GM18861 (cell line): ENCODE data around the gene SLC6A6.
"Not testable (repeated sequence)": the region's sequence is repeated elsewhere in the genome, so short reads cannot be mapped to it uniquely, and the experiment has no call there.

ENCODE experiments used
- ATAC-seq: cut with Tn5 transposase; IDR thresholded peaks from one replicate; pipeline ENCODE4 v1.9.1; 2021; ENCODE audit not compliant: unreplicated experiment

The SLC6A6 gene

DNA sequence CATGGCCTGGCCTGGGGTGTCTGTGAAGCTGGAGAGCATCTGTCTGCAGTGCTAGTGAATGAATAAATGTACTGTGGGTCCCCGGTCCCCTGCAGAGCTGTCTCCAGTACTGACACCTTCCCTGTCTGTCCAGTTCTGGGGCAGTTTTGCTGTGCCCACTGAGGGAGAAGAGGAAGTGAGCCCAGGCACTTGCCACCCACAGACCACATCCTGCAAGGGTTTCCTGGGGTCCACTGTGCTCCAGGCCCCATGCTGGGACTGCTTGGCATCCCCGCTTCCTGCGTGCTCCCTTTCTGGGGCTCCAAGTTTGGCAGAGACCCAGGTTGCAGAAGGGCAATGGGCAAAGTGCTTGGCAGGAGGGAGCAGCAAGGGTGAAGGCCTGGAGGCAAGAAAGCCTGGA, 4.9 kb upstream of the SLC6A6 start:
- no peak for ATAC-seq

DNA sequence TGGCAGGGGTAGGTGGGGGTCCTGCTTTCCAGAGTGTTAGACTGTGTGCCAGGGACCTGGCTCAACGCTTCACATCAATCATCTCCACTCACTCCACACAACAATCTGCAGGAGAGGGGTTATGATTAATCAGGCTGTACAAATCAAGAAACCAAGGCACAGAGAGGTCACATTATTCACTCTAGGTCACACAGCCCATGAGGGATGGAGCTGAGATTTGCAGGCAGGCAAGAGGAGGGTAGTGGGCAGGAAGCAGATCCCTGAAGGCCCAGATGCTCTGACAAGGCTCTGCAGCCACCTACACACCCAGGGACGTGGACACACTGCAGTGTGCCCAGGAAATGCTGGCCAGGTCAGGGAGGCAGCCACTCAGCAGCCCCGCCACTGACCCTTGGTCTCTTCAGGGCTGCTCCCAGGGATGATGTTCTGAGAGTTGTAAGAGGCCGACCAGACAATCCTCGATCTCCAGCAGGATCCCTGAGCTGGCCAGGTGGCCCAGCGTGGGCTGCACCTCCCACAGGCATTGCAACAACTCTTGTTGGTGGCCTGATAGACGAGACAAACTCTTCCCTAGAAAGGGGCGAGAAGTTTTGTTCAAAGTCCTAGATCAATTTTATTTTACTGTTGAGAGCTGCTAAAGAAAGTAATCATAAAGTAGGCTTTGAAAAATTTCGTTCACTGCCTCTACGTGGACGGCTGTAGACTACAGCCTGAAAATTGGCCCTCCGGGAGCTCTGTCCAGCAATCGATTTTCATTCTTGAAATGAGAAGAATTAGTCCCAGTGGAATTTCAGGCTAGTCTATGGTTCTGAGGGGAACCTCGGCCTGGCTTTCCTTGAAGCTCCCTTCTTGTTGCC, 4.2 kb upstream of the SLC6A6 start:
- ATAC-seq: no peak

DNA sequence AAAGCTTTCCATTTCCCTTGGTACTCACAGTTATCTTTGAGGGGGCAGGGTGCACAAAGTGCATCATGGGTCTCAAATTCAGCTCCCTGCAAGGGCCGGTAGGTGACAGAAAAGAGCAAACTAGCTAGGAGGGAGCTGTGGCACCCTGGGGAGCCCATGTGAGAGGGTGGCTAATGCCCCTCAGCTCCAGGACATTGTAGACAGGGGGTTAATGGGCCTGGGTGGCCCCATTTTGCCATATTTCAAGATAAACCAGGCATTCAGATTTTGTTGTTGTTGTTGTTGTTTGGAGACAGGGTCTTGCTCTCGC, 3.7 kb upstream of the SLC6A6 start:
- no peak for ATAC-seq

- no peak for ATAC-seq
These were observed 608 bp upstream of the SLC6A6 start for GRCh38 chr3:14401692-14402303.

DNA sequence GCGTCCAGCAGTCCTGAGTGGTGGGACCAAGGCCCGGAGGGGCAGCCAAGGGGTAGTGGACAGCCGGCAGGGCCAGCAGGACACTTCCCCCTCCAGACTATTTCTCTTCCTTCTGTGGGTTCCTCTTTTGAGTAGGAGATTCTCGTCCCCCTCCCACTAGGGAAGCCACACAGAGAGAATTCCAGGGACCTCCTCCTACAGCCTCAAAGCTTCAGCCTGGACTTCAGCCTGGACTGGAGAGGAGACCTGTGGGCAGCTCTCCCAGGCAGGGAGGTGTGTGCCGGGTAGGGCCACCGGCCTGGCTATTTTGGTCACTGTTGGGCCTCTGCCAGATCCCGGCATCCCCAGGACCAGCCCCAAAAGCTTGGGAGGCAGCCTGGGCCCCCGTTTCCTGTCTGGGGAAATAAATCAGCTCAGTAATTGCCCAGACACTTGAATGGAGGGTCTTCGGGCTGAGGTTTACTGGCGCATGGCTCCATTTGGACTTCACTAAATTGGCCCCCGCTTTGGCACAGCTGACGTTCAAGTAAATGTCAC, 1.3 kb downstream of the SLC6A6 start:
- no peak for ATAC-seq

DNA sequence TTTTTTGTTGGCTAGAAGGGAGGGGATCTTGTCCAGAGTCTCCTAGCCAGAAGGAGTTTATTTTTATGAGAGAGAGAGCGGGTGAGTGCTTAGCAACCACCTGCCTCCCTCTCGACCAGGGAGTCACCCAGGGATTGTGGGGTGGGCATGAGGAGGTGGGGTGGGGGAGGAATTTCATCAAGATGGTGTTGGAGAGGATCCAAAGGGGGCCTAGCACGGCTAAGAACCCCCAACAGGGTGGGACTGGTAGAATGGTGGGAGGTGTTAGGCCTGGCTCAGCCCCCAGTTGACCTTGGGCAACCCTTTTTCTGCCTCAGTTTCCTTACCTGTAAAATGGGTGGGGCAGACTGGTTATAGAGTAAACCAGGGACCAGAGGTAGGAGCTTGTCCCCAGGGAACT, 1.8 kb downstream of the SLC6A6 start:
- ATAC-seq: no peak

- ATAC-seq: no peak
These were observed 2.4 kb downstream of the SLC6A6 start for GRCh38 chr3:14404631-14405359.

GRCh38 chr3:14405360-14406238, 3.2 kb downstream of the SLC6A6 start:
- ATAC-seq: no peak

DNA sequence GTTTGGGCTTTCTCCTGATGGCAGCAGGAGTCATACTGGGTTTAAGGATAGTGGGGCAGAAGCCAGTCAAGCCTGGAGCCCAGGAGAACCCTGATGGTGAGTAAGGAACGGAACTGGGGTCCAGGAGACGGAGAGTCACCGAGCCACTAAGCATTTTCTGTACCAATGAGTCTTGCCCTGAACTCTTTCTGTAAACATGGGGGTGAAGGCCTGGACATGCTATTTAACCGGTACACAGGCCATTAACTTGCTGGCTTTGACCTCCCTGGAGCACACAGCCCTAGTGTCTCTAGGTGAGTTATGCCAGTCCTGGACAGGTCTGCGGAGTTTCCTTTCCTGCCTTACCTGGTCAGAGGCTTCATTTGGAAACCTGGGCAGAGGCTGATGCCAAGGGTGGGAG, 3.9 kb downstream of the SLC6A6 start:
- no peak for ATAC-seq

DNA sequence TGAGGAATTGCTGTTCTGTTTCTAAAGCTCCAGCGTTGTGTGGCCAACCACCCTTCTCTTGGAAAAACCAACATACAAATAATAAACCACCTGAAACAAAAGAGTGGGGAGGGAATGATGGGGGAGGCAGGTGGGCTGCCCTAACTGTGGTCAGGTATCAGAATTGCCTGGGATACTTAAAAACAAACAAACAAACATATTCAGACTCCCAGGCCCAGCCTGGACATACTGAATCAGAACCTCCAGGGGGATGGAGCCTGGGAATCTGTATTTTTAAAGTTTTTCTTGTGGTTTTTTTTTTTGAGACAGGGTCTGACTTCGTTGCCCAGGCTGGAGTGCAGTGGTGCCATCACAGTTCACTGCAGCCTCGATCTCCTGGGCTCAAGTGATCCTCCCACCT, 4.4 kb downstream of the SLC6A6 start:
- no peak for ATAC-seq

DNA sequence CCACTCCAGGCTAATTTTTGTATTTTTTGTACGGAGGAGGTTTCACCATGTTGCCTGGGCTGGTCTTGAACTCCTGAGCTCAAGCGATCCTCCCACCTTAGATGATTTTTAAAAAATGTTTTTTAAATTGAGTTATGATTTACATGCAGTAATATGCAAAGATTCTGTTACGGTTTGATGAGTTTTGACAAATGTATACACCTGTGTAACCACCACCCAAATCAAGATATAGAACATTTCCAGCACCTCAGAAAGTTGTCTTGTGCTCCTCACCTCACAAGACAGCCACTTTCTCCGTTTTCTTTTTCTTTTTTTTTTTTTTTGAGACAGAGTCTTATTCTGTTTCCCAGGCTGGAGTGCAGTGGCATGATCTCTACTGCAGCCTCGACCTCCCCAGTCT, 4.8 kb downstream of the SLC6A6 start:
- no peak for ATAC-seq

GRCh38 chr3:14409779-14410063, 7.3 kb downstream of the SLC6A6 start:
- ATAC-seq: not testable (repeated sequence)

DNA sequence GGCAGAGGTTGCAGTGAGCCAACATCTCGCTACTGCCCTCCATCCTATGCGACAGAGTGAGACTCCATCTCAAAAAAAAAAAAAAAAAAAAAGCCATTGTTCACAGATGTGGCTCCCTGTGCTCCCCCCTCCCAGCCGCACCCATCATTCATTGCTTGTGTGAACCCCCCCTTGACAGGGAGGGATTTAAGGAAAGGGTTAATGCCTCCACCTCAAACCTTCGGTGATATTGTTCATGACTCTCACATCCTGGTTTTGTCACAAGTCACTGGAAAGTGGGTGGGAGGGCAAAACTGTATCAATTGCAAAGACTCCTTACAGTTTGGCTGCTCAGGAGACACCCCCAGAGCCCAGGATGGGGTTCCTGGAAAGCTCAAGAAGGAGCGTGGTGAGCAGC, 7.7 kb downstream of the SLC6A6 start:
- no peak for ATAC-seq

GRCh38 chr3:14410503-14411165, 8.2 kb downstream of the SLC6A6 start:
- ATAC-seq: peak; percentile 59

GRCh38 chr3:14411166-14411526, 8.7 kb downstream of the SLC6A6 start:
- no peak for ATAC-seq

GRCh38 chr3:14411988-14412387, 9.6 kb downstream of the SLC6A6 start:
- ATAC-seq: no peak

DNA sequence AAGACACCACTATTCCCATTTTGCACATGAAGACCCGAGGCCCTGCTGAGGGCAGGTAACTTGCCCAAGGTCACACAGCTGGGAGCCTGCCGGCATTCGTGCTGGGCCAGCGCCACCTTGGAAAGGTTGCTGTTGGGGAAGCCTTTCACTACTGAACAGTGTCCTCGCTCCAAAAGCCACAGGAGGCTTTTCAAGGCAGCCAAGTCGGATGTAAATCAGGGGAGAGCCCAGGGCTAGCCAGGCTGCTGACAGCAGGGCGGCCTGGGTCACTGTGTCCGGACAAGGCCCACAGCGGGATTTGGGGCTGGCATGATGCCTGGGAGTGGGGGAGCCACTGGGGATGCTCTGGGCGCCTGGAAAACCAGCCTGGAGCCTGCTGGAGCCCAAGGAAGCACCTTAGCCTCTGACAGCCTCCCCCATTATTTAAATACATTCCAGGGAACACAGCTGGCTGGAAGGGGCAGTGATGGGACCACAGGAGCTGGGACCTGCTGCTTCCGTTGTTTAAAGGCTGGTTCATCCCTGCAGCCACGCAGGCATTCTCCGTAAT, 10.5 kb downstream of the SLC6A6 start:
- no peak for ATAC-seq

- ATAC-seq: no peak
These were observed 11.1 kb downstream of the SLC6A6 start for GRCh38 chr3:14413381-14414071.

DNA sequence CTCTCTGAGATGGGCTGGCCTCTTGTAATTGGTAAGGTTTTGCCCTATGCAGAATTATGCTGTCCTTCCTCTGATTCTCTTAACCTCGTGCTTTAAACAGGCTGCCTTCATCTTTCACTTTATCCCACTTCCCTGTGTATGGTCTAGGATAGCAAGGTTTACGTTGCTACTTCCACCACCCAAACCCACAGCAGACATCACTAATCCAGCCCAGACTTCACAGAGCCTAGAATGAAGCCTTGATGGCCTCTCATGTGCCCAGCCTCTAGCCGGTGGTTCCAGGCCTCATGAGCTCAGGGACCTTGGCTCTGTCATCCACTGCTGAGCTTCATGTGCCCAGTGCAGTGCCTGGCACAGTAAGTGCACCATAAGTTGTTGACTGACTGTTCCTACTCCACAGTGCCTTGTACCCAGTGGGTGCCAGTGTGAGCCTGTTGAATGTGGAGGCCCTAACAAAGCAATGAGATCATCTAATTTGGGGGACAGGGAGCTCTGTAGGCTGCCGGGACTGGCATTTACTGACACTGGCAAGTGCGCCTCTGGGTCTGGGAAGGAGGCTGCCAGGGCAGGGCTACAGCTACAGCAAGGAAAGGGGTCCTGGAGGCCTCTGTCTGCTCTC, 12.5 kb downstream of the SLC6A6 start:
- no peak for ATAC-seq
